PFSK-1 (cell line): Measurements from ENCODE around the gene CMTR2.

Experiments
- FOXP2 ChIP-seq: optimal IDR thresholded peaks from 2 replicates; pipeline ENCODE3; 2011; ENCODE audit warnings: borderline replicate concordance, control low read depth, inconsistent platforms; ENCODE audit not compliant: insufficient read depth; ENCODE audit errors: extremely low read length, extremely low read depth
- POLR2AphosphoS5 ChIP-seq: IDR thresholded peaks from 2 replicates; pipeline ENCODE4 v1.6.1; 2012; ENCODE audit warnings: low read depth, mild to moderate bottlenecking, control low read depth, low read length, moderate library complexity
- SIN3A ChIP-seq: IDR thresholded peaks from 2 replicates; pipeline ENCODE4 v1.6.1; 2012; ENCODE audit warnings: mild to moderate bottlenecking, low read length, moderate library complexity, borderline replicate concordance; ENCODE audit not compliant: insufficient read depth
- TAF1 ChIP-seq: IDR thresholded peaks from 2 replicates; pipeline ENCODE4 v1.6.1; 2012; ENCODE audit warnings: low read length, control low read depth, borderline replicate concordance; ENCODE audit not compliant: insufficient read depth
- TF ChIP-seq, protein P1 (sequence below), 2 experiments: IDR thresholded peaks; 2 replicates each; pipeline versions ENCODE4 v1.6.1 to v1.8.0; 2011 to 2012; ENCODE audit warnings: low read depth in 2 of 2, low read length in 2 of 2, control low read depth in 1 of 2, inconsistent platforms in 1 of 2, mild to moderate bottlenecking in 1 of 2, moderate library complexity in 1 of 2; ENCODE audit not compliant: insufficient read depth in 1 of 2

The CMTR2 gene

DNA sequence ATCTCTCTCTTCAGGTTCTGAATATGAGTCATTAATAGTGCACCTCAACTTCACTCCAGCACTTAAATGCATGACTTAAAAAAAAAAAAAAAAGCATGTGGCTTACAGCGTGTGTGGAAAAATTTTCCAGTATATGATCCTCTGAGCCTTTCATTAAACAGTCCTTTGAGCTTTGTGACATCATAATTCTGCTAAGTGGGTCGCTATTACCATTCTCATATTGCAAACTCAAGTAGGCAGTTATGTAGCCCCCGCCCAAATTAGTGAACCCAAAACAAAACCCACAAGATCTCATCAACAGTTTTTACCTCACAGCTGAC lies 672 bp downstream of the CMTR2 start:
- no peak for TF ChIP-seq SIN3A
- no peak for TF ChIP-seq POLR2AphosphoS5
- no peak for TF ChIP-seq FOXP2
- TF ChIP-seq, protein P1, sequence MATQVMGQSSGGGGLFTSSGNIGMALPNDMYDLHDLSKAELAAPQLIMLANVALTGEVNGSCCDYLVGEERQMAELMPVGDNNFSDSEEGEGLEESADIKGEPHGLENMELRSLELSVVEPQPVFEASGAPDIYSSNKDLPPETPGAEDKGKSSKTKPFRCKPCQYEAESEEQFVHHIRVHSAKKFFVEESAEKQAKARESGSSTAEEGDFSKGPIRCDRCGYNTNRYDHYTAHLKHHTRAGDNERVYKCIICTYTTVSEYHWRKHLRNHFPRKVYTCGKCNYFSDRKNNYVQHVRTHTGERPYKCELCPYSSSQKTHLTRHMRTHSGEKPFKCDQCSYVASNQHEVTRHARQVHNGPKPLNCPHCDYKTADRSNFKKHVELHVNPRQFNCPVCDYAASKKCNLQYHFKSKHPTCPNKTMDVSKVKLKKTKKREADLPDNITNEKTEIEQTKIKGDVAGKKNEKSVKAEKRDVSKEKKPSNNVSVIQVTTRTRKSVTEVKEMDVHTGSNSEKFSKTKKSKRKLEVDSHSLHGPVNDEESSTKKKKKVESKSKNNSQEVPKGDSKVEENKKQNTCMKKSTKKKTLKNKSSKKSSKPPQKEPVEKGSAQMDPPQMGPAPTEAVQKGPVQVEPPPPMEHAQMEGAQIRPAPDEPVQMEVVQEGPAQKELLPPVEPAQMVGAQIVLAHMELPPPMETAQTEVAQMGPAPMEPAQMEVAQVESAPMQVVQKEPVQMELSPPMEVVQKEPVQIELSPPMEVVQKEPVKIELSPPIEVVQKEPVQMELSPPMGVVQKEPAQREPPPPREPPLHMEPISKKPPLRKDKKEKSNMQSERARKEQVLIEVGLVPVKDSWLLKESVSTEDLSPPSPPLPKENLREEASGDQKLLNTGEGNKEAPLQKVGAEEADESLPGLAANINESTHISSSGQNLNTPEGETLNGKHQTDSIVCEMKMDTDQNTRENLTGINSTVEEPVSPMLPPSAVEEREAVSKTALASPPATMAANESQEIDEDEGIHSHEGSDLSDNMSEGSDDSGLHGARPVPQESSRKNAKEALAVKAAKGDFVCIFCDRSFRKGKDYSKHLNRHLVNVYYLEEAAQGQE (IDR thresholded peaks at IDR 0.05; ENCODE audit: insufficient read depth in 1 of 2, low read depth in 2 of 2, low read length in 2 of 2) = no peak
- TF ChIP-seq TAF1 = no peak

DNA sequence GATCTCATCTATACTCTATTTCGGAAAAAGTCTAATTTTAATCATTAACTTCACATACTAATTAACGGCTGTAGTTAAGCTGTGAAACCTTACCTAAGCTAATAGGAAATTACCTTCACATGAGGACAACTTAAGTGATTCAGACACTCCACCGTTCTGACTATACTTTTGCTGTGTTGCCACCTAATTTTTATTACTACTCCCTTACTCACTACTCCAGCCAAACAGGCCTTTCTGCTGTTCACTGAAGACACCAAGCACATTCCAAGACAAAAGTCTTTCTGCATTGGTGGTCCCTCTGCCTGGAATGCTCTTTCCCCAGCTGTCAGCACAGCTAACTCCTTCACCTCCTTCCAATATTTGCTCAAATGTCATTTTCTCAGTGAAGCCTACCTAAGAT lies 1.3 kb downstream of the CMTR2 start:
- TF ChIP-seq POLR2AphosphoS5 = no peak
- no peak for TF ChIP-seq SIN3A

- TF ChIP-seq POLR2AphosphoS5 = no peak
- no peak for TF ChIP-seq SIN3A
- TF ChIP-seq, protein P1 (IDR thresholded peaks at IDR 0.05; ENCODE audit: insufficient read depth in 1 of 2, low read depth in 2 of 2, low read length in 2 of 2) = no peak
Measured at GRCh38 chr16:71287454-71287853, 1.7 kb downstream of the CMTR2 start.

GRCh38 chr16:71283612-71284011 lies 5.6 kb downstream of the CMTR2 start:
- TF ChIP-seq, protein P1 (IDR thresholded peaks at IDR 0.05; ENCODE audit: insufficient read depth in 1 of 2, low read depth in 2 of 2, low read length in 2 of 2) = no peak
- no peak for TF ChIP-seq TAF1
- TF ChIP-seq SIN3A = no peak
- no peak for TF ChIP-seq FOXP2
- no peak for TF ChIP-seq POLR2AphosphoS5

GRCh38 chr16:71282943-71283342 lies 6.3 kb downstream of the CMTR2 start:
- no peak for TF ChIP-seq TAF1
- TF ChIP-seq POLR2AphosphoS5 = no peak
- TF ChIP-seq, protein P1 (IDR thresholded peaks at IDR 0.05; ENCODE audit: insufficient read depth in 1 of 2, low read depth in 2 of 2, low read length in 2 of 2) = no peak
- TF ChIP-seq SIN3A = no peak
- TF ChIP-seq FOXP2 = no peak
